ENCODE results near the gene CSF1. TPM values are rescaled to one million over a fixed set of nuclear protein-coding genes. Genes with fewer than 3 reads are reported as not detected.

The CSF1 gene
- total and polyA plus RNA-seq, 2 donors (not counting 3 experiments of a cell fraction or from before 2014, with no cell fraction given): 24.5 to 28.9 TPM

- ChIA-PET POLR2A (no interaction called here), CTCF (interaction anchor here (0.9 to 2.7 kb wide), 3 partner anchors 12 to 75 kb away, joined by 4 to 9 read pairs (median 6); partner anchors contain the start of gene AHCYL1)
- Histone ChIP-seq H2AFZ (ENCODE audit: low read depth, low read length) (no peak overlapping the region), H3K9me3 (replicated peaks; ENCODE audit: control insufficient read depth, insufficient read depth, low read length) (no peaks in the 10 kb centered on the region), H3K4me3 (replicated peaks in 1 of 3; ENCODE audit: insufficient read depth in 1 of 3, low read depth in 1 of 3, low read length in 3 of 3) (no peak overlapping the region), H3K27ac (ENCODE audit: insufficient read depth, low read depth, low read length) (no peak overlapping the region), H3K36me3 (ENCODE audit: control insufficient read depth in 2 of 2, extremely low read depth in 1 of 2, insufficient read depth in 2 of 2, low read length in 2 of 2) (no peaks in the 10 kb centered on the region), H3K9me1 (replicated peaks; ENCODE audit: control insufficient read depth, extremely low read depth, insufficient read depth, low read length) (no peaks in the 10 kb centered on the region), H3K27me3 (ENCODE audit: control insufficient read depth in 2 of 2, insufficient read depth in 2 of 2, low read length in 2 of 2) (peaks cover 0 to 4% of the 10 kb centered on the region in 2 experiments), H3K9ac (replicated peaks; ENCODE audit: extremely low read depth, insufficient read depth, low read length) (no peak overlapping the region), H3K79me2 (ENCODE audit: control insufficient read depth, insufficient read depth, low read length) (no peaks in the 10 kb centered on the region), H3K4me2 (ENCODE audit: insufficient read depth, low read length) (no peak overlapping the region), H4K20me1 (replicated peaks; ENCODE audit: control insufficient read depth, extremely low read depth, insufficient read depth, low read length) (no peaks in the 10 kb centered on the region), H3K4me1 (ENCODE audit: control insufficient read depth, extremely low read depth, insufficient read depth, low read length) (peaks cover 8% of the 10 kb centered on the region)
- DNase-seq (ENCODE audit: low read depth, low spot score) (no peak), FAIRE-seq (no peak)
- intact Hi-C loops (cut with micrococcal nuclease) (no loop called here), dilution Hi-C loops (cut with MboI; ENCODE audit: extremely low pct_ligation_motif_present, low sequenced_read_pairs) (no loop called here)
- no peak for TF ChIP-seq CTCF (IDR thresholded peaks at IDR 0.05; ENCODE audit: extremely low read depth in 1 of 2, insufficient read depth in 1 of 2, low read depth in 1 of 2, low read length in 2 of 2)
- TF ChIP-seq MAX (IDR thresholded peaks at IDR 0.05; ENCODE audit: insufficient read depth, insufficient read length): no peak
- no peak for TF ChIP-seq GATA2 (IDR thresholded peaks at IDR 0.05; ENCODE audit: insufficient read depth, insufficient read length, low read depth, low read length)
- TF ChIP-seq POLR2A (IDR thresholded peaks at IDR 0.05; ENCODE audit: low read depth, low read length): no peak
- TF ChIP-seq FOS (IDR thresholded peaks at IDR 0.05; ENCODE audit: borderline replicate concordance, insufficient read depth, low read length): no peak
- TF ChIP-seq JUN (IDR thresholded peaks at IDR 0.05; ENCODE audit: borderline replicate concordance, insufficient read depth, insufficient read length, low read depth): no peak
- no peak for TF ChIP-seq EZH2 (IDR thresholded peaks at IDR 0.05; ENCODE audit: borderline replicate concordance, low read depth, low read length, severe bottlenecking)
- no peak for TF ChIP-seq MYC (IDR thresholded peaks at IDR 0.05; ENCODE audit: low read depth, low read length)
- TF ChIP-seq POLR2AphosphoS5 (IDR thresholded peaks at IDR 0.05; ENCODE audit: insufficient read depth, low read depth, low read length): no peak
- no TSS peak for BruUV-seq (replicated peaks)
Observed at GRCh38 chr1:109908836-109909235, 1.8 kb upstream of the CSF1 start.
